HG03103 (cell line): ENCODE measurements around the gene CHST12.

Experiments used
- ATAC-seq: cut with Tn5 transposase; IDR thresholded peaks from one replicate; pipeline ENCODE4 v1.9.1; 2021; ENCODE audit warnings: low read depth; ENCODE audit not compliant: unreplicated experiment

CHST12 gene

GRCh38 chr7:2495418-2496299 is 92.2 kb downstream of the CHST12 start:
- ATAC-seq = no peak

DNA sequence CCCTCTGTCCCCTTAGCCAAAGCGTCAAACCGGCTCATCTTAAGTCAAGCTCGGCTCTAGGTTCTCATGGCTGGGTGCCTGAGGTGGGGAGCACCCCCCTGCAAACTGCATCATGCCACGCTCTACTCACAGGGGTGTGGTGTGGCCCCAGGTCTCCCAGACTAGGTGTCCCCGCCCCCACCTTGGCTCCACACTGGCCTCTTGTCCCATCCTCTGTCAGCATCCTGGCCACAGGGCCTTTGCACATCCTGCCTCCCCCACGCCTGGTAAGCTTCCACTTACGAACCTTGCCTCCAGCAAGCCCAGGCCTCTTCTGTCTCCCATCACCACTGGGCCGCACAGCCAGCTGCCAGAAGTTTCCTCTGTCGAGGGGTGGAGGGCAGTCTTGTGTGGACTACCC is 93.0 kb downstream of the CHST12 start:
- no peak for ATAC-seq

GRCh38 chr7:2497065-2497464 is 93.7 kb downstream of the CHST12 start:
- ATAC-seq = no peak

GRCh38 chr7:2497500-2498336 is 94.3 kb downstream of the CHST12 start:
- ATAC-seq = no peak
